GM19099 (cell line): ENCODE data around the gene ITPRIPL2.

ENCODE experiments used
- POLR2A ChIP-seq: IDR thresholded peaks from 3 replicates; pipeline ENCODE4 v1.6.1; 2011; ENCODE audit warnings: low read depth; ENCODE audit not compliant: insufficient read length; ENCODE audit errors: extremely low read depth

ITPRIPL2 gene

GRCh38 chr16:19139436-19140091 is 25.8 kb downstream of the ITPRIPL2 start:
- no peak for TF ChIP-seq POLR2A

DNA sequence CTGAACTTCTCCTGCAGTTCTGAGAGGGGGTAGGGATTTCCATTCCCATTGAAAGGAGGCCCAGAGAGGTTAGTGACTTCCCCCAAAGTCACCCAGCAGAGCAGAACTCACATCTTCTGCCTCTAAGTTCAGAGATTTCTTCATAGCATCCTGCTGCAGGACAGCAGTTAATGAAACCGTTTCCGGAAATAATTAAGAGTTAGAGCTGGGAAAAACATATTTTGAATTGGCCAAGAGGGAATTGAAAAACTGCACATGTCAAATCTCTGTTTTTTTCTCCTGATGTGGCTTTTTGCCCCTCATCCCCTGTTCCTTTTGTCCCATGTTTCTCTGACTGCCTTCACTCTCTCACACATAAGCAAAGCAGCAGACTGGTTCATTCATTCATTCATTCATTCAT is 26.6 kb downstream of the ITPRIPL2 start:
- TF ChIP-seq POLR2A, result no peak

DNA sequence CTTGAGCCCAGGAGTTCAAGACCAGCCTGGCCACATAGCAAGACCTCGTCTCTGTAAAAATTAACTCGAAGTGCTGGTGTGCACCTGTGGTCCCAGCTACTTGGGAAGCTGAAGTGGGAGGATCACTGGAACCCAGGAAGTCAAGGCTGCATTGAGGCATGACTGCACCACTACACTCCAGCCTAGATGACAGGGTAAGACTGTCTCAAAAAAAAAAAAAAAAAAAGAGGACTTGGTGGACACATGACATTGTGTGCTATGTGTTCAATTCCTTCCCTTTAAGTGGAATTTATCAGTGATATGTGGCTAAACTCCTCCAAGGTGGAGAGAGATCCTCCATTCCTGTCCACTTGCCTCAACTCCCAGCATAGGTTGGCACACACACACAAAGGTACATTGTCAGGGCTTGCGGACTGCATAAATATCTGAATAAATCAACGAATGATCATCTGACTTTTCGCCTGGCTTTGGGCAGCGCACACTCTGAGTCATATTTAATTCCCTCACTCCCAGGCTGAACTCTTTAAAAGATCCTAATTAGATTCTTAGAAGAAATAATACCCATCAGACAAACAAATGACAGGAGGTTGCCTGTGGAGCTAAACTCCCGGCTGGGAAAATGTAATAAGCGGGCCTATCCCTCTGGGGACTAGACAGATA is 29.3 kb downstream of the ITPRIPL2 start:
- TF ChIP-seq POLR2A, result no peak

- no peak for TF ChIP-seq POLR2A
These were observed 29.8 kb downstream of the ITPRIPL2 start for GRCh38 chr16:19143599-19143956.

DNA sequence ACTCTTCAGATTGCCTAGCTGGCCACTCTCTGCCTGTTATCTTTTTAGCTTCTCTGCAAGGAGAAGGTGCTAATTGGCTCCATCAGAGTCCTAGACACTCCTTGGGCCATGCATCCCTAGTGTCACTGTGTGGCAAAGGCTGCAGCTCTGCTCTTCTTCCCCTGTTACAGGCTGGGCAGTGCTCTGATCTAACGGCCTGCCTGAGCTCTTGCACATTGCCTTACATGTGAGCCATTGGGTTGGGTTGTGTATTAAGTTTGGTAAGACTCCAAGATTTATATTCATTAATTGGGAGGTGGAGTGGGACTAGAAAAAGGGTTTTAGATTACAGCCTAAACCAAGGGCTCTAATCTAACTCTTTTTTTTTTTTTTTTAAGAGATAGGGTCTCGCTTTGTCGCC is 31.2 kb downstream of the ITPRIPL2 start:
- TF ChIP-seq POLR2A, result no peak

DNA sequence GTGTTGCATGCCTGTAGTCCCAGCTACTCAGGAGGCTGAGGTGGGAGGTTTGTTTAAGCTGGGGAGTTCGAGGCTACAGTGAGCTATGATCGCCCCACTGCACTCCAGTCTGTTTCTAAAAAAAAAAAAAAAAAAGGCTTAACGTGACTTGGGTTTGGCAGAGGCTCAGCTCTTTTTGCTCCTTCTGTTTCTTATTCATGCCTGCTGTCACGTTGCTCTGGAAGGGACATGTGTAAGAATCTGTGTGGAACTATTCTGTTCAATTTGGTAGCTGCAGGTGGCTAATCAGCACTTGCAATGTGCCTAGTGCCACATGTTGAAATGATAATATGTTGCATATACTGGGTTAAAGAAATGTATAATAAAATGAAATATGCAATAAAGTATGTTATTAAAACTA is 33.4 kb downstream of the ITPRIPL2 start:
- TF ChIP-seq POLR2A, result no peak

DNA sequence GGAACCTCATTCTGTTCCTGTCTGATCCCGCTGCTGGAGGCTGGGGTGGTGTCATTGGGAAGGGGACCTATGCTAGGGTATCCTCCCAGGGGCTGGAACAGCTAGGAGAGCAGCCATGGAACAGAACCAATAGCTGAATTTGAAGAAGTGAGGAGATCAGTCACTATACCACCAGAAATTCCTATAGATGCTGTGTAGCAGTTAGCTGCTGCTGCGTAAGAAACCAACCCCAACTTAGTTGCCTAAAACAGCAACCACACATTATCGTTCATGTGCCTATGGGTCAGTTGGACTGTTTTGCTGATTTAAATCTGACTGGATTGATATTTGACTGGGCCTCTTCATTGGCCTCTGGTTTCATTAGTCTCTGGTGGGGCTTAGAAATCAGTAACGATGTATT is 33.9 kb downstream of the ITPRIPL2 start:
- no peak for TF ChIP-seq POLR2A

GRCh38 chr16:19148189-19148588 is 34.4 kb downstream of the ITPRIPL2 start:
- no peak for TF ChIP-seq POLR2A

DNA sequence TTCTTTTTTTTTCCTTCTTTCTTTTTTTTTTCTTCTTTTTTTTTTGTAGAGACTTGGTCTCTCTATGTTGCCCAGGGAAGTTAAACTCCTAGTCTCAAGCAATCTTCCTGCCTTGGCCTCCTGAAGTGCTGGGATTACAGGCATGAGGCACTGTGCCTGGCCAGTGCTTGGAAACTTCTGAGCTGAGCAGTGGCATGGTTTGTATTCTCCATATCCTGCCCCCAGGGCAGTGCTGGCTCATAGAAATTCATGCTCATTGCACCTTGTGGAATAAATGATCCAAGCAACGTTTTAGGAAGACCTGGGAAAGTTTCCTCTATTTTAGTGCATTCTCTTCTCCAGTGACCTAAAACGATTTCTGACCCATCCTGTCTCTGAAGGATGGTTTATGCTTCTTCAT is 37.5 kb downstream of the ITPRIPL2 start:
- TF ChIP-seq POLR2A, result no peak

- no peak for TF ChIP-seq POLR2A
These were observed 38.3 kb downstream of the ITPRIPL2 start for GRCh38 chr16:19152042-19152441.

- no peak for TF ChIP-seq POLR2A
These were observed 40.1 kb downstream of the ITPRIPL2 start for GRCh38 chr16:19153876-19154275.

- no peak for TF ChIP-seq POLR2A
These were observed 48.3 kb downstream of the ITPRIPL2 start for GRCh38 chr16:19162085-19162484.

- TF ChIP-seq POLR2A, result no peak
These were observed 49.5 kb downstream of the ITPRIPL2 start for GRCh38 chr16:19163215-19163614.

DNA sequence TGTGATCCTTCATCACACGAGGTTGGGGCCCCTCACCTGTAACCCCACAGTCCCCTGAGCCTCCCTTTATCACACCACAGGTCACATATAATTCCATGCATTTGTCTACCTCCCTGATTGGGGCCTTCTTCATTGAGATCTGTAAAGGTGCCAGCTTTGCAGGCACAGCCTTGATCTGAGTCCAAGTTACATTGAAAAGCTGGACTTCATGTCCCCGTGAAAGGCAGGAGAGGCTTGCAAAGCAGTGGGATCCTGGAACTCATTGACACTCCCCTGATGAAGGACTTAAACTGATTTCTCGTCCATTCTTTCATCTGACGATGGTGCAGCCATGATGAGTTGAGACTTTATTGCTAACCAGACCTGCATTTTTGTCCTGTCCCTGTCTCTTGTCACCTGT is 50.5 kb downstream of the ITPRIPL2 start:
- TF ChIP-seq POLR2A, result no peak

GRCh38 chr16:19165101-19165500 is 51.3 kb downstream of the ITPRIPL2 start:
- TF ChIP-seq POLR2A, result no peak

DNA sequence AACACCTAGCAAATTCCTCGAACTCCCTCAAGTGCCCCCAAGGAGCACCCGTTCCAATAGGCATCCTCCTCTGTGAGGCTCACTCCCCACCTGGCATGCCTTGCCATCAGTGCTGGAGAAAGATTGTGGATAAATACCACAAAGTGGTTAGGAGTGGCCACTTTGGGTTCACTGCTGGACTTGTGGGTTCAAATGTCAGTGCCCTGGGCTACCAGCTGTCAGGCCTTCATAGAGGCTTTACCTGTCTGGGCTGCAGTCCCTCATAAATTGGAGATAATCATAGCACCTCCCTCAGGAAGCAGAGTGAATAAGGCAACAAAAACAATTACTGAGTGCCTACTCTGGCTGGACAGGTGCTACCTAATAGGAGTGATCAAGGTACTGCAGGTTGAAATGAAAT is 52.7 kb downstream of the ITPRIPL2 start:
- no peak for TF ChIP-seq POLR2A
